IPS DF 6.9 (cell line): ENCODE results near the gene PRDX5.

Experiments
- DNase-seq: peaks from one replicate; pipeline ENCODE4 v3.0.0-alpha.2; 2013; ENCODE audit warnings: low read depth, low spot score
- H3K27ac ChIP-seq: one replicate; pipeline ENCODE4 v1.5.1; 2013; ENCODE audit warnings: low read length, control low read depth
- H3K27me3 ChIP-seq: 2 replicates; pipeline ENCODE4 v1.6.1; 2013; ENCODE audit warnings: mild to moderate bottlenecking, low read length; ENCODE audit not compliant: control insufficient read depth, insufficient read depth
- H3K36me3 ChIP-seq: 2 replicates; pipeline ENCODE4 v1.6.1; 2013; ENCODE audit warnings: low read length; ENCODE audit not compliant: control insufficient read depth, insufficient read depth
- H3K4me1 ChIP-seq: 2 replicates; pipeline ENCODE4 v1.6.1; 2013; ENCODE audit warnings: low read length; ENCODE audit not compliant: control insufficient read depth, insufficient read depth
- H3K4me3 ChIP-seq: 2 replicates; pipeline ENCODE4 v1.5.1; 2013; ENCODE audit warnings: mild to moderate bottlenecking, low read length
- H3K9me3 ChIP-seq: 2 replicates; pipeline ENCODE4 v1.6.1; 2013; ENCODE audit warnings: low read length, inconsistent platforms; ENCODE audit not compliant: control insufficient read depth, insufficient read depth
- WGBS: extraction: QIAGEN DNeasy Blood & Tissue Kit; methylation state at CpG from one replicate; pipeline ENCODE4 v1.1.7; 2013; ENCODE audit warnings: mixed read lengths, missing lambda C conversion rate; ENCODE audit not compliant: insufficient read length, insufficient coverage; 5-methylcytosine and 5-hydroxymethylcytosine counted together

PRDX5 gene

GRCh38 chr11:64298966-64299846, 18.7 kb upstream of the PRDX5 start:
- no peak overlapping the region for H3K27ac ChIP-seq
- no peaks in the 10 kb centered on the region for H3K36me3 ChIP-seq
- H3K27me3 ChIP-seq = peaks cover 66% of the 10 kb centered on the region
- peaks cover 7% of the 10 kb centered on the region for H3K4me1 ChIP-seq
- no CpG with 5 or more reads among the region's 60 CpGs for WGBS
- H3K4me3 ChIP-seq = no peak overlapping the region; the same call in 1 of the 2 replicates
- H3K9me3 ChIP-seq = no peaks in the 10 kb centered on the region
- DNase-seq = no peak

- no peaks in the 10 kb centered on the region for H3K9me3 ChIP-seq
- H3K27me3 ChIP-seq = peaks cover 58% of the 10 kb centered on the region
- WGBS = no CpG with 5 or more reads among the region's 54 CpGs
- no peak for DNase-seq
- H3K27ac ChIP-seq = no peak within 1 kb of the TSS
- peaks cover 7% of the 10 kb centered on the region for H3K4me1 ChIP-seq
- H3K36me3 ChIP-seq = no peaks in the 10 kb centered on the region
- peak within 1 kb of the TSS; percentile 6; the same call in 1 of the 2 replicates for H3K4me3 ChIP-seq
These were observed 17.9 kb upstream of the PRDX5 start, which contains the start of gene CATSPERZ for GRCh38 chr11:64299847-64300648. TSS of gene CATSPERZ (plus strand) at chr11:64300358. CDS start at chr11:64300411, 53 bp downstream.

- 0 out of 2 replicates have a peak, but pooled peaks cover 4% of the 10 kb centered on the region for H3K36me3 ChIP-seq
- H3K27me3 ChIP-seq = peaks cover 25% of the 10 kb centered on the region
- H3K4me3 ChIP-seq = no peak overlapping the region
- no CpG with 5 or more reads among the region's 13 CpGs for WGBS
- DNase-seq = no peak
- H3K27ac ChIP-seq = no peak overlapping the region
- H3K9me3 ChIP-seq = no peaks in the 10 kb centered on the region
- peaks cover 10% of the 10 kb centered on the region for H3K4me1 ChIP-seq
These were observed 14.6 kb upstream of the PRDX5 start for GRCh38 chr11:64303109-64304031.

- Histone ChIP-seq H3K9me3 (no peaks in the 10 kb centered on the region), H3K4me1 (peaks cover 10% of the 10 kb centered on the region), H3K27me3 (peaks cover 19% of the 10 kb centered on the region), H3K36me3 (0 out of 2 replicates have a peak, but pooled peaks cover 4% of the 10 kb centered on the region), H3K27ac (no peak overlapping the region), H3K4me3 (no peak overlapping the region; the same call in 1 of the 2 replicates)
- no peak for DNase-seq
- WGBS = no CpG with 5 or more reads among the region's 5 CpGs
These were observed 13.9 kb upstream of the PRDX5 start for GRCh38 chr11:64304032-64304315.

- no peaks in the 10 kb centered on the region for H3K9me3 ChIP-seq
- H3K36me3 ChIP-seq = 0 out of 2 replicates have a peak, but pooled peaks cover 4% of the 10 kb centered on the region
- DNase-seq = peak; percentile 94
- peaks cover 8% of the 10 kb centered on the region for H3K4me1 ChIP-seq
- no CpG with 5 or more reads among the region's 46 CpGs for WGBS
- H3K27ac ChIP-seq = peak overlapping the region; percentile 4
- peaks cover 14% of the 10 kb centered on the region for H3K27me3 ChIP-seq
- peak overlapping the region; percentile 53; the same call in 1 of the 2 replicates for H3K4me3 ChIP-seq
These were observed 13.4 kb upstream of the PRDX5 start for GRCh38 chr11:64304316-64305072.

- peak; percentile 96 for DNase-seq
- Histone ChIP-seq H3K4me3 (peak within 1 kb of the TSS; percentile 62), H3K36me3 (0 out of 2 replicates have a peak, but pooled peaks cover 4% of the 10 kb centered on the region), H3K4me1 (peaks cover 8% of the 10 kb centered on the region), H3K27me3 (peaks cover 7% of the 10 kb centered on the region; the same call in 1 of the 2 replicates), H3K27ac (peak within 1 kb of the TSS; percentile 4), H3K9me3 (no peaks in the 10 kb centered on the region)
- WGBS = no CpG with 5 or more reads among the region's 81 CpGs
These were observed 12.7 kb upstream of the PRDX5 start, which contains the start of gene ESRRA for GRCh38 chr11:64305075-64305690. TSS of gene ESRRA (plus strand) at chr11:64305524. CDS start at chr11:64307180, 1,656 bp downstream.

- Histone ChIP-seq H3K27ac (no peak overlapping the region), H3K9me3 (no peaks in the 10 kb centered on the region), H3K4me1 (peaks cover 8% of the 10 kb centered on the region), H3K36me3 (0 out of 2 replicates have a peak, but pooled peaks cover 4% of the 10 kb centered on the region), H3K4me3 (peak overlapping the region; percentile 62), H3K27me3 (no peaks in the 10 kb centered on the region)
- no peak for DNase-seq
- no CpG with 5 or more reads among the region's 71 CpGs for WGBS
These were observed 12.0 kb upstream of the PRDX5 start for GRCh38 chr11:64305691-64306562.

GRCh38 chr11:64306563-64306875, 11.4 kb upstream of the PRDX5 start:
- 0 out of 2 replicates have a peak, but pooled peaks cover 4% of the 10 kb centered on the region for H3K36me3 ChIP-seq
- no peak for DNase-seq
- H3K27ac ChIP-seq = no peak overlapping the region
- no peaks in the 10 kb centered on the region for H3K9me3 ChIP-seq
- H3K27me3 ChIP-seq = no peaks in the 10 kb centered on the region
- H3K4me1 ChIP-seq = peaks cover 8% of the 10 kb centered on the region
- peak overlapping the region; percentile 62; the same call in 1 of the 2 replicates for H3K4me3 ChIP-seq
- WGBS = no CpG with 5 or more reads among the region's 9 CpGs
